NB4 (cell line): ENCODE results near the gene WDR37.

Experiments used
- DNase-seq: peaks from one replicate; pipeline ENCODE4 v3.0.0; 2010; ENCODE audit warnings: low read depth
- H3K4me3 ChIP-seq: one replicate; pipeline ENCODE4 v1.5.1; 2011; ENCODE audit warnings: mild to moderate bottlenecking, low read depth, low read length, moderate library complexity
- MYC ChIP-seq: IDR thresholded peaks from 2 replicates; pipeline ENCODE4 v1.6.1; 2011; ENCODE audit warnings: low read depth, low read length
- POLR2A ChIP-seq: IDR thresholded peaks from 2 replicates; pipeline ENCODE4 v1.6.1; 2011; ENCODE audit warnings: mild to moderate bottlenecking; ENCODE audit not compliant: insufficient read length; ENCODE audit errors: extremely low read depth
- TF ChIP-seq, protein P1 (sequence below): IDR thresholded peaks from 2 replicates; pipeline ENCODE4 v1.6.1; 2011; ENCODE audit warnings: low read depth, low read length
- TF ChIP-seq, protein P2 (sequence below): IDR thresholded peaks from one replicate; pipeline ENCODE4 v1.5.1; 2012; ENCODE audit warnings: low read depth, low read length

Gene WDR37

DNA sequence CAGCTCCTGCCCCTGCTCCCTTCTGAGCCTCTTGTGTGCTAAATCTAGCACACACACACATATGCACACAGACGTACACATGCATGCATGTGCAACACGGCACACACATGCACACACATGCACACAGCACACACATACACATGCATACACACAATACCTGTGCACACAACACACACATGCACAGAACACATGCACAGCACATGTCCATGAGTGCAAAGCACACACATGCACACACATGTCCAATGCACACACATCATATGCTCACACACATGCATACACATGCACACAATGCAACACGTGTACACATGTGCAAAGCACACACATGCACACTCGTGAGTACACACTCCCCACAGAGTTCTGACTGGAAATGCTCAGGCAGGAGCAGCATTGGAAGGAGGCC, 115.0 kb downstream of the WDR37 start:
- TF ChIP-seq, protein P1, sequence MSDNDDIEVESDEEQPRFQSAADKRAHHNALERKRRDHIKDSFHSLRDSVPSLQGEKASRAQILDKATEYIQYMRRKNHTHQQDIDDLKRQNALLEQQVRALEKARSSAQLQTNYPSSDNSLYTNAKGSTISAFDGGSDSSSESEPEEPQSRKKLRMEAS: 0 out of 2 replicates have a peak, but pooled peaks have one; percentile 2
- TF ChIP-seq POLR2A: no peak
- DNase-seq: no peak
- H3K4me3 ChIP-seq: no peak overlapping the region

DNA sequence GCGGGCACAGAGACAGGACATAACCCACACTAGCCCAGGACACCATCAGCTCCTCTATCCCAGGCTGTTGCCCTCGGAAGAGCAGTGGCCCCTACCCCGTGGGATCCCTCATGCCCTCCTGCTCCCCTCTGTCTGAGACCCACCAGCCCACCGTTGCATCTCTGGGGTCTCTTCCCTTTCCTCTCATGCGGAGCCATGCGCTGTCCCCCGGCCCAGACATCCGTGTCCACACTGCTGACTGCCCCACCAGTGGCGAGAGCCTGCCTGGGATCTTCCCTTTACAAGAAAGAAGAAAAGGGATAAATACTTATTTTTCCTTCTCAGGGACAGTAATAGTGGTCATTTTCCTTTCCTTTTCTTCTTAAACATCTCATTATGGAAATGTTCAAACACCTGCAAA, 115.4 kb downstream of the WDR37 start:
- DNase-seq: no peak
- no peak for TF ChIP-seq POLR2A
- H3K4me3 ChIP-seq: no peak overlapping the region

DNA sequence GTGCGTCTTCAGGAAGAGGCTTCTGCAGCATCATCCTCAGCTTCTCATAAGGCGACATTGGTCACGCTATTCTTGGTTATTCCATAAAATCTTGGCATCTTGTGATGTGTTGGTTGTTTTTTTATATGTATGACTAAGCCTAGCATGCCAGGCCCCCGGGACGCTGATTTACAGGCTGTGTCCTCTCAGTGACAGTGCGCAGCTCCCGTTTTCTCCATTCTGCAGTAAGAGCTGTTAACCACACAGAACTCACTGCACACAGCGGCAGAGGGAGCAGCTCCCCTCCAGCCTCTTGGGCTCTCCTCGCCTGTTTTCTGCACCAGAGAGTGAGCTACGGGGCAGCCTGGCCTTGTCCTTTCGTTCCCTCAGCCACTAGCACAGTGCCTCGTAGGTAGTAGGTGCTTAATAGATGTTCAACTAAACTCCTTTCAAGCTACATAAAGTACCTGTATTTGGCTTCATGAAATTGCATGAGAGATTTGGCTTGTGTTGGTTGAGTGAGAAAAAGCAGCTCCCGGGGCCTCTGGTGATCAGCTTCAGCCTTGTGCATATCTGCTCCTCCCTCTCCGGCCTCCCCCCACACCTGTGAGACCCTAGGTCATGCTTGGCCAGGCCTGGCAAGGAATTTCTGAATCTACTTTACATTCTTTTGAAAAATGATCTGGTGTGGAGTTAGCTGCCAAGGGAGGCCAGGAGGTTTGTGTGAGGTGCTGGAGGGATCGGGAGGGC, 116.2 kb downstream of the WDR37 start:
- no peak overlapping the region for H3K4me3 ChIP-seq
- no peak for TF ChIP-seq MYC
- no peak for DNase-seq

DNA sequence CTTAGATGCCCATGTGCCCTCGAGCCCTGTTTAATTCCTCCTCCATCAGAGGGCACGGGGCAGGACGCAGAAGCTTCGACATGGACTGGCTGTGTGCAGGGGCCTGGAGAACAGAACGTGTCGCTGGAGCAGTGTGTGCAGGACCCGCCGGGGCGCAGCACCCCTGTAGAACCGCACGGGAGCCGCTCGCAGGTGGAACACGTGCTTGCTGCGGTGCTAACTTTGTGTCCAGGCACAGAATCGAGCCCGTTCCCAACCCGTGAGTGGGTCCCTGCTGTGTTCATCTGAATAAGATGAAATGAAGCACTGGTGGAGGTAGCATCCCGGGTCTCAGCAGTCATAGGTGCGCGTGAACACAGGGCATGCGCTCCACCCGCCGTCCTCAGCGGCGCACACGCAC, 116.9 kb downstream of the WDR37 start:
- no peak overlapping the region for H3K4me3 ChIP-seq
- no peak for DNase-seq
- TF ChIP-seq, protein P2, sequence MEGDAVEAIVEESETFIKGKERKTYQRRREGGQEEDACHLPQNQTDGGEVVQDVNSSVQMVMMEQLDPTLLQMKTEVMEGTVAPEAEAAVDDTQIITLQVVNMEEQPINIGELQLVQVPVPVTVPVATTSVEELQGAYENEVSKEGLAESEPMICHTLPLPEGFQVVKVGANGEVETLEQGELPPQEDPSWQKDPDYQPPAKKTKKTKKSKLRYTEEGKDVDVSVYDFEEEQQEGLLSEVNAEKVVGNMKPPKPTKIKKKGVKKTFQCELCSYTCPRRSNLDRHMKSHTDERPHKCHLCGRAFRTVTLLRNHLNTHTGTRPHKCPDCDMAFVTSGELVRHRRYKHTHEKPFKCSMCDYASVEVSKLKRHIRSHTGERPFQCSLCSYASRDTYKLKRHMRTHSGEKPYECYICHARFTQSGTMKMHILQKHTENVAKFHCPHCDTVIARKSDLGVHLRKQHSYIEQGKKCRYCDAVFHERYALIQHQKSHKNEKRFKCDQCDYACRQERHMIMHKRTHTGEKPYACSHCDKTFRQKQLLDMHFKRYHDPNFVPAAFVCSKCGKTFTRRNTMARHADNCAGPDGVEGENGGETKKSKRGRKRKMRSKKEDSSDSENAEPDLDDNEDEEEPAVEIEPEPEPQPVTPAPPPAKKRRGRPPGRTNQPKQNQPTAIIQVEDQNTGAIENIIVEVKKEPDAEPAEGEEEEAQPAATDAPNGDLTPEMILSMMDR: no peak
- TF ChIP-seq, protein P1: no peak
- no peak for TF ChIP-seq MYC
- TF ChIP-seq POLR2A: no peak

DNA sequence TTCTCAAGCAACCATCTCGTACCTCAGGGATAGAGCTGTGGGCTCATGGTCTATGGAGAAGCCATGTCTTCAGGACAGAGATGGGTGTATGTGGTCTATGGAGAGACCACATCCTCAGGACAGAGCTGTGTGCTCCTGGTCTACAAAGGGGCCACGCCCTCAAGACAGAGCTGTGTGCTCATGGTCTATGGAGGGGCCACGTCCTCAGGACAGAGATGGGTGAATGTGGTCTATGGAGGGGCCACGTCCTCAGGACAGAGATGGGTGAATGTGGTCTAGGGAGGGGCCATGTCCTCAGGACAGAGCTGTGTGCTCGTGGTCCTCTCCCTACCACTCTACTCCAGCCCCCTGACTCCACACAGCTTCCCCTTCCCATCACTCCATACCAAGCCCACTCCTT, 117.8 kb downstream of the WDR37 start:
- H3K4me3 ChIP-seq: no peak overlapping the region
- DNase-seq: no peak
- TF ChIP-seq MYC: no peak
- no peak for TF ChIP-seq POLR2A
- TF ChIP-seq, protein P2: no peak
- TF ChIP-seq, protein P1: no peak

DNA sequence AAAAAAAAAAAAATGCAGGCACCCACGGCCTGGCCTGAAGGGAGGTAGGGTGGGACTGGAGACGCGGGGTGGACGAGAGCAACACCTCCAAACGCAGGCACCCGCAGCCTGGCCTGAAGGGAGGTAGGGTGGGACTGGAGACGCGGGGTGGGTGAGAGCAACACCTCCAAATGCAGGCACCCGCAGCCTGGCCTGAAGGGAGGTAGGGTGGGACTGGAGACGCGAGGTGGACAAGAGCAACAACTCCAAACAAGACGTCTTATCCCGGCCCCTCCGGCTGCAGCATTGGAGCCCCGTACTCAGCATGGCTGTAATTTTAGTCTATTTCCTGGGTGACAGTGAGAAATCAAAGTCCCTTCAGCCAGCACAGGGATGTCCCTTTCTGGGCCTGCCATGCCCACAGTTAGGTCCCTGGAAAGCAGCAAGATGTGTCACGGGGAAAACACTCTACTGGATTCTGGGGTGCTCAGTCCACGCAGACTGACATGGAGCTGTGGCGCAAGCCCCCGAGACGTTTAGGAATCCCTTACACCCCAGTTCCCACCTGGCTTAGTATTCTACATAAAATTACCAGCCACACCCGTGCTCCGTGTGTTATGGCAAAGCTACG, 119.9 kb downstream of the WDR37 start:
- TF ChIP-seq POLR2A (no peak), MYC (no peak)
- TF ChIP-seq, protein P1: no peak
- TF ChIP-seq, protein P2: no peak
- DNase-seq: no peak
- H3K4me3 ChIP-seq: no peak overlapping the region

DNA sequence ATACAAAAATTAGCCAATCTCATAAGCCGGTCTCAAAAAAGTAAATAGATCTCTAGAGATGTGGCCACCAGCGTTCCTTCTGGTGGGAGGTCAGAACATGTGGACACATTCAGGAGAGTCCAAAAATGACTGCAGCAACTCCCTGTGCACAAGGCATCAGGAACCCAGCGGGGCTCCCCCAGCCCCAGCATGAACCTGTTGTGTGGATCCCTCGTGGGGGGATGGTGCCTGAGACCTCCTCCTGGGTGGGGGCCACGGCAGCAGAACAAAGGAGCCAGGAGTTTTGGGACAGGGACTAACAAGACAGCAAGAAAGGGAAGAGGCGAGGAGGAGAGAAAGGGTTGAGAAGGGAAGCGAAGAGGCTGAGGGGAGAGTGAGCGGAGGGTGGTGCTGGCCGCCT, 121.8 kb downstream of the WDR37 start:
- H3K4me3 ChIP-seq: no peak overlapping the region
- TF ChIP-seq, protein P2: no peak
- TF ChIP-seq, protein P1: no peak
- TF ChIP-seq MYC (no peak), POLR2A (no peak)
- DNase-seq: no peak
